ENCODE data around the gene UST.

UST gene

DNA sequence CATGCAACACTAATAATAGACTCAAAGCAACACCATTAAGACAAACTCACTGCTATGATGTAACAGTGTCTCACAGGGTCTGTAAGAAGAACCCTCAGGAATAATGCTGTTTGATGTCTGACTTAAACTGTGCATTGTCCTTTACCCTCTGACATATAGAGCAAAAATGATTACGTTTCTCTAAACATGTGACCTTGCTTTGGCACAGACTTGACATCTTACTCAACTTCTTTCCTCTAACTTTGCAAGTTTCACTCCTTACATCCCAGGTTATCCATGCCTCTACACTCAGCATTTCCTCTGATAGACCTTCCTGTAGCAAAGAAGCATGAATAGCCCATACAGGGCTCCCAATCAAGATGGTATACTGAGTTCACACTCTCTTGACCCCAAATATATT lies 252.7 kb downstream of the UST start:
- H3K4me3 ChIP-seq (ENCODE audit: low read length in 2 of 2): no peak overlapping the region
- H3K4me1 ChIP-seq (ENCODE audit: control insufficient read depth in 2 of 2, insufficient read depth in 1 of 2, low read depth in 1 of 2, low read length in 2 of 2): peaks cover 0 to 2% of the 10 kb centered on the region in 2 donors
- H3K79me1 ChIP-seq (ENCODE audit: low read depth, low read length): no peaks in the 10 kb centered on the region
- H3K4me2 ChIP-seq (ENCODE audit: insufficient read depth, low read length, poor library complexity, severe bottlenecking): no peak overlapping the region
- H2BK120ac ChIP-seq (ENCODE audit: low read depth, low read length): no peak overlapping the region
- no peak for DNase-seq (ENCODE audit: low spot score)
- H3K9ac ChIP-seq (ENCODE audit: low read depth, low read length, poor library complexity): no peak overlapping the region
- H3K4ac ChIP-seq (ENCODE audit: low read length): no peak overlapping the region
- no peaks in the 10 kb centered on the region for H3K36me3 ChIP-seq (replicated peaks in 1 of 2; ENCODE audit: control insufficient read depth in 2 of 2, insufficient read depth in 2 of 2, low read length in 2 of 2)
- no peak overlapping the region for H4K91ac ChIP-seq (ENCODE audit: low read depth, low read length, poor library complexity)
- no peaks in the 10 kb centered on the region for H3K27me3 ChIP-seq (ENCODE audit: control insufficient read depth in 3 of 3, insufficient read depth in 3 of 3, low read depth in 1 of 3, low read length in 3 of 3)
- no peak overlapping the region for H2BK15ac ChIP-seq (ENCODE audit: low read length)
- H2BK5ac ChIP-seq (ENCODE audit: low read length): no peak overlapping the region
- H2BK12ac ChIP-seq (ENCODE audit: low read length): no peak overlapping the region
- WGBS, 2 donors (ENCODE audit: extremely low coverage in 2 of 2, insufficient read length in 2 of 2, insufficient replicate concordance in 1 of 2): no CpG with 5 or more reads among the region's 1 CpG
- H3K14ac ChIP-seq (ENCODE audit: low read length): no peak overlapping the region
- no peak overlapping the region for H3K18ac ChIP-seq (ENCODE audit: low read length)
- no peak overlapping the region for H2AK5ac ChIP-seq (ENCODE audit: low read depth, low read length)
- no peak overlapping the region for H3K23ac ChIP-seq (ENCODE audit: low read depth, low read length, poor library complexity)
- H3K27ac ChIP-seq (replicated peaks; ENCODE audit: low read length): no peak overlapping the region
- peaks cover 2 to 9% of the 10 kb centered on the region in 2 donors for H3K9me3 ChIP-seq (replicated peaks in 1 of 2; ENCODE audit: control insufficient read depth in 2 of 2, insufficient read depth in 1 of 2, low read depth in 1 of 2, low read length in 2 of 2)
- H4K8ac ChIP-seq (ENCODE audit: low read depth, low read length): no peak overlapping the region
- no peak overlapping the region for H2AFZ ChIP-seq (ENCODE audit: low read length)

DNA sequence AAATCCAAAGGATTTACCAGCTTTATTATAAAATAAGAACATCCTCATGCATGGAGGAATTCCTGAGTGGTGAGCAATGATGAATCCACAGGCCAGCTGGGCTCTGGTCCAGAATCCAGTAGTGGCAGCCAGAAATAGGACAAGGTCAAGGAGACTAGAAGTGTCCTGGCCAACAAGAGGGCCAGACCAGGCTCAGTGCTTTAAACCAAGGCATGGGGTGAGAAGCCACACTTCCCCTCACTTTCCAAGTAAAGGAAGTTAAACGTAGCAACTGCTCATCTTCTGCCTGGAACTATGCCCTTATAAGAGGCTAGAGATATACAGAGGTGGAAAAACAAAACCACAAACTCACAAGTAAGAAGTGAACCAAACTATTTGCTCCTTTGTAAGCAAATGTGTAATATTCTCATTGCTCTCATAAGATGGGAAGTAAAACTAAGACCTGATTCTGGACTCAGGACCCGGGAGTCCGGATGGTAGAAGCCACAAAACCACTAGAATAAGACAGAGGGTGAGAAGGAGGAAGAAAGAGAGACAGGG lies 253.2 kb downstream of the UST start:
- H3K27ac ChIP-seq (replicated peaks; ENCODE audit: low read length): no peak overlapping the region

DNA sequence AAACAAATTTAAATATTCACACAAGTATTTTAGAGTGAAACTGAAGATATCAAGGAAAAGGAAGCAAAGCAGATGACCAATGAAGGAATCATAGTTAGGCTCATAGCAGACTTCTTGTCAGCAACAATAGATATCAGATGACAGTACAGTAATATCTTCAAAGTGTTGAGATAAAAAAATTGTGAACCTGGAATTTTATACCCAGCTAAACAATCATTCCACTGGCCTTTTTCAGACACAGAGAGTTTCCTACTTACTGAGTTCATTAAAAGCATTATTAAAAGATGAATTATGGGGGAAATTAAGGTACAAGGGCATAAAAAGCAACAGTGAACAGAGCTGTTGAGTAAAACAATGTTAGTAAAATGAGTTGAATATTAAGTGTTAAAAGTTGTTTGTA lies 254.6 kb downstream of the UST start:
- Histone ChIP-seq H3K9me3 (replicated peaks in 1 of 2; ENCODE audit: control insufficient read depth in 2 of 2, insufficient read depth in 1 of 2, low read depth in 1 of 2, low read length in 2 of 2) (peaks cover 2 to 9% of the 10 kb centered on the region in 2 donors), H2BK12ac (ENCODE audit: low read length) (no peak overlapping the region), H2BK120ac (ENCODE audit: low read depth, low read length) (no peak overlapping the region), H3K14ac (ENCODE audit: low read length) (no peak overlapping the region), H2AFZ (ENCODE audit: low read length) (no peak overlapping the region), H3K36me3 (replicated peaks in 1 of 2; ENCODE audit: control insufficient read depth in 2 of 2, insufficient read depth in 2 of 2, low read length in 2 of 2) (peaks cover 0 to 2% of the 10 kb centered on the region in 2 donors), H4K91ac (ENCODE audit: low read depth, low read length, poor library complexity) (no peak overlapping the region), H3K4me1 (ENCODE audit: control insufficient read depth in 2 of 2, insufficient read depth in 1 of 2, low read depth in 1 of 2, low read length in 2 of 2) (no peaks in the 10 kb centered on the region), H3K4me3 (ENCODE audit: low read length in 2 of 2) (no peak overlapping the region), H3K9ac (ENCODE audit: low read depth, low read length, poor library complexity) (no peak overlapping the region), H3K4me2 (ENCODE audit: insufficient read depth, low read length, poor library complexity, severe bottlenecking) (no peak overlapping the region), H3K27ac (replicated peaks; ENCODE audit: low read length) (no peak overlapping the region), H3K18ac (ENCODE audit: low read length) (no peak overlapping the region), H2BK15ac (ENCODE audit: low read length) (no peak overlapping the region), H3K23ac (ENCODE audit: low read depth, low read length, poor library complexity) (no peak overlapping the region), H2AK5ac (ENCODE audit: low read depth, low read length) (no peak overlapping the region), H4K8ac (ENCODE audit: low read depth, low read length) (no peak overlapping the region), H3K27me3 (ENCODE audit: control insufficient read depth in 3 of 3, insufficient read depth in 3 of 3, low read depth in 1 of 3, low read length in 3 of 3) (no peaks in the 10 kb centered on the region), H3K79me1 (ENCODE audit: low read depth, low read length) (no peaks in the 10 kb centered on the region), H3K4ac (ENCODE audit: low read length) (no peak overlapping the region), H2BK5ac (ENCODE audit: low read length) (no peak overlapping the region)
- no peak for DNase-seq (ENCODE audit: low spot score)

More for the DNA sequence above, 253.2 kb downstream of the UST start:
- peaks cover 2 to 9% of the 10 kb centered on the region in 2 donors for H3K9me3 ChIP-seq (replicated peaks in 1 of 2; ENCODE audit: control insufficient read depth in 2 of 2, insufficient read depth in 1 of 2, low read depth in 1 of 2, low read length in 2 of 2)
- no peak overlapping the region for H3K4me2 ChIP-seq (ENCODE audit: insufficient read depth, low read length, poor library complexity, severe bottlenecking)
- H2AK5ac ChIP-seq (ENCODE audit: low read depth, low read length): no peak overlapping the region
- no peak overlapping the region for H3K4me3 ChIP-seq (ENCODE audit: low read length in 2 of 2)
- H2BK120ac ChIP-seq (ENCODE audit: low read depth, low read length): no peak overlapping the region
- no peaks in the 10 kb centered on the region for H3K79me1 ChIP-seq (ENCODE audit: low read depth, low read length)
- H2BK15ac ChIP-seq (ENCODE audit: low read length): no peak overlapping the region
- H2BK12ac ChIP-seq (ENCODE audit: low read length): no peak overlapping the region
- H3K14ac ChIP-seq (ENCODE audit: low read length): no peak overlapping the region
- peaks cover 0 to 2% of the 10 kb centered on the region in 2 donors for H3K4me1 ChIP-seq (ENCODE audit: control insufficient read depth in 2 of 2, insufficient read depth in 1 of 2, low read depth in 1 of 2, low read length in 2 of 2)
- H3K23ac ChIP-seq (ENCODE audit: low read depth, low read length, poor library complexity): no peak overlapping the region
- no peak for DNase-seq (ENCODE audit: low spot score)
- H2AFZ ChIP-seq (ENCODE audit: low read length): no peak overlapping the region
- H2BK5ac ChIP-seq (ENCODE audit: low read length): no peak overlapping the region
- no peaks in the 10 kb centered on the region for H3K27me3 ChIP-seq (ENCODE audit: control insufficient read depth in 3 of 3, insufficient read depth in 3 of 3, low read depth in 1 of 3, low read length in 3 of 3)
- no peak overlapping the region for H3K4ac ChIP-seq (ENCODE audit: low read length)
- WGBS, 2 donors (ENCODE audit: extremely low coverage in 2 of 2, insufficient read length in 2 of 2, insufficient replicate concordance in 1 of 2): no CpG with 5 or more reads among the region's 3 CpGs
- no peak overlapping the region for H3K18ac ChIP-seq (ENCODE audit: low read length)
- H3K9ac ChIP-seq (ENCODE audit: low read depth, low read length, poor library complexity): no peak overlapping the region
- H4K91ac ChIP-seq (ENCODE audit: low read depth, low read length, poor library complexity): no peak overlapping the region
- no peak overlapping the region for H4K8ac ChIP-seq (ENCODE audit: low read depth, low read length)
- no peaks in the 10 kb centered on the region for H3K36me3 ChIP-seq (replicated peaks in 1 of 2; ENCODE audit: control insufficient read depth in 2 of 2, insufficient read depth in 2 of 2, low read length in 2 of 2)

DNA sequence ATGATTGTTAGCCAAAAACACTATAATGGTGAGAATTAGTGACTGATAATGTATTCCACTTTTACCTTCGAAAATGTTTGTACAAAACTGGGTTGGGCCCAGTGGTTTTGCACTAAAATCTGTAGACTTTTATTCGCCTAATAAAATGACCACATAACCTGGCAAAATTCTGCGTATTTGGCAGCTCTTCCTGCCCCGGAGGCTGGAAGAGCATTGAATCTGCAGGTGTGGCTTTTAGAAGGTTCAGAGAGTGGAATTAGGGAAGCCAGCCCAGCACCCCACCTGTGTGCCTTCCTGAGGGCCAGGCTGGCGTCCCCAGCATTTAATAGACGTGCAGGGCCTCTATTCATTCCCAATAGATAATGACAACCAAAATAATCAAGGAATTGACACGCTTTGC lies 256.7 kb downstream of the UST start:
- WGBS, 2 donors (ENCODE audit: extremely low coverage in 2 of 2, insufficient read length in 2 of 2, insufficient replicate concordance in 1 of 2): no CpG with 5 or more reads among the region's 7 CpGs
- Histone ChIP-seq H3K4me3 (ENCODE audit: low read length in 2 of 2) (no peak overlapping the region), H3K9me3 (replicated peaks in 1 of 2; ENCODE audit: control insufficient read depth in 2 of 2, insufficient read depth in 1 of 2, low read depth in 1 of 2, low read length in 2 of 2) (peaks cover 2 to 9% of the 10 kb centered on the region in 2 donors), H3K4me2 (ENCODE audit: insufficient read depth, low read length, poor library complexity, severe bottlenecking) (no peak overlapping the region), H2BK15ac (ENCODE audit: low read length) (no peak overlapping the region), H3K23ac (ENCODE audit: low read depth, low read length, poor library complexity) (no peak overlapping the region), H2AK5ac (ENCODE audit: low read depth, low read length) (no peak overlapping the region), H3K36me3 (replicated peaks in 1 of 2; ENCODE audit: control insufficient read depth in 2 of 2, insufficient read depth in 2 of 2, low read length in 2 of 2) (peaks cover 0 to 2% of the 10 kb centered on the region in 2 donors), H3K18ac (ENCODE audit: low read length) (no peak overlapping the region), H2BK12ac (ENCODE audit: low read length) (no peak overlapping the region), H2AFZ (ENCODE audit: low read length) (no peak overlapping the region), H3K4me1 (ENCODE audit: control insufficient read depth in 2 of 2, insufficient read depth in 1 of 2, low read depth in 1 of 2, low read length in 2 of 2) (no peaks in the 10 kb centered on the region), H3K79me1 (ENCODE audit: low read depth, low read length) (no peaks in the 10 kb centered on the region), H2BK5ac (ENCODE audit: low read length) (no peak overlapping the region), H3K9ac (ENCODE audit: low read depth, low read length, poor library complexity) (no peak overlapping the region), H4K91ac (ENCODE audit: low read depth, low read length, poor library complexity) (no peak overlapping the region), H2BK120ac (ENCODE audit: low read depth, low read length) (no peak overlapping the region), H3K27ac (replicated peaks; ENCODE audit: low read length) (no peak overlapping the region), H3K27me3 (ENCODE audit: control insufficient read depth in 3 of 3, insufficient read depth in 3 of 3, low read depth in 1 of 3, low read length in 3 of 3) (no peaks in the 10 kb centered on the region), H4K8ac (ENCODE audit: low read depth, low read length) (no peak overlapping the region), H3K4ac (ENCODE audit: low read length) (no peak overlapping the region), H3K14ac (ENCODE audit: low read length) (no peak overlapping the region)
- no peak for DNase-seq (ENCODE audit: low spot score)
